T follicular helper cell (primary cell): ENCODE measurements around the gene APBA2.

Source experiments
- DNase-seq: peaks from one replicate; pipeline ENCODE4 v3.0.0-alpha.2; 2020; ENCODE audit warnings: low read depth

APBA2 gene

GRCh38 chr15:28957606-28958498 is 72.1 kb downstream of the APBA2 start:
- DNase-seq, result no peak

GRCh38 chr15:28959326-28959725 is 73.6 kb downstream of the APBA2 start:
- DNase-seq, result no peak

GRCh38 chr15:28960979-28961378 is 75.2 kb downstream of the APBA2 start:
- DNase-seq, result no peak

GRCh38 chr15:28961391-28961790 is 75.6 kb downstream of the APBA2 start:
- no peak for DNase-seq

GRCh38 chr15:28962851-28963710 is 77.3 kb downstream of the APBA2 start:
- DNase-seq, result no peak

GRCh38 chr15:28963711-28964081 is 77.9 kb downstream of the APBA2 start:
- no peak for DNase-seq

- no peak for DNase-seq
Observed at GRCh38 chr15:28964098-28964497, 78.3 kb downstream of the APBA2 start.

GRCh38 chr15:28967066-28967465 is 81.3 kb downstream of the APBA2 start:
- no peak for DNase-seq

- no peak for DNase-seq
Observed at GRCh38 chr15:28967990-28968389, 82.2 kb downstream of the APBA2 start.

GRCh38 chr15:28969511-28970085 is 83.8 kb downstream of the APBA2 start:
- DNase-seq, result no peak

GRCh38 chr15:28974142-28974541 is 88.4 kb downstream of the APBA2 start:
- DNase-seq, result no peak

GRCh38 chr15:28975766-28976179 is 90.0 kb downstream of the APBA2 start:
- peak; percentile 64 for DNase-seq

GRCh38 chr15:28977377-28978010 is 91.7 kb downstream of the APBA2 start:
- DNase-seq, result no peak

- DNase-seq, result no peak
Observed at GRCh38 chr15:28978011-28978378, 92.2 kb downstream of the APBA2 start.

GRCh38 chr15:28978661-28979060 is 92.9 kb downstream of the APBA2 start:
- no peak for DNase-seq

- no peak for DNase-seq
Observed at GRCh38 chr15:28979208-28979841, 93.6 kb downstream of the APBA2 start.

- no peak for DNase-seq
Observed at GRCh38 chr15:28980709-28981350, 95.1 kb downstream of the APBA2 start.

- DNase-seq, result no peak
Observed at GRCh38 chr15:28981351-28981720, 95.6 kb downstream of the APBA2 start.

- no peak for DNase-seq
Observed at GRCh38 chr15:28981921-28982320, 96.1 kb downstream of the APBA2 start.

- no peak for DNase-seq
Observed at GRCh38 chr15:28982886-28983285, 97.1 kb downstream of the APBA2 start.
